ENCODE results near the gene MYO18A.

The MYO18A gene

GRCh38 chr17:29154516-29155226, 25.5 kb downstream of the MYO18A start:
- Histone ChIP-seq H3K27ac (replicated peaks) (no peak overlapping the region), H3K27me3 (ENCODE audit: insufficient read depth, poor library complexity, severe bottlenecking) (no peaks in the 10 kb centered on the region), H3K4me3 (replicated peaks; ENCODE audit: insufficient read depth, low read length) (no peak overlapping the region)
- DNase-seq (ENCODE audit: low read depth in 1 of 2, low spot score in 1 of 2): no peak
- TF ChIP-seq GABPA (IDR thresholded peaks at IDR 0.05; ENCODE audit: low read depth) (no peak), CTCF (IDR thresholded peaks at IDR 0.05; ENCODE audit: insufficient read depth, low read length) (no peak), REST (IDR thresholded peaks at IDR 0.05; ENCODE audit: insufficient replicate concordance, low read depth) (no peak), POLR2AphosphoS5 (IDR thresholded peaks at IDR 0.05; ENCODE audit: low read depth) (no peak)

GRCh38 chr17:29151567-29151966, 28.6 kb downstream of the MYO18A start:
- no peak for TF ChIP-seq POLR2AphosphoS5 (IDR thresholded peaks at IDR 0.05; ENCODE audit: low read depth)
- no peak for TF ChIP-seq CTCF (IDR thresholded peaks at IDR 0.05; ENCODE audit: insufficient read depth, low read length)
- no peak for TF ChIP-seq GABPA (IDR thresholded peaks at IDR 0.05; ENCODE audit: low read depth)
- TF ChIP-seq REST (IDR thresholded peaks at IDR 0.05; ENCODE audit: insufficient replicate concordance, low read depth): no peak
- H3K4me3 ChIP-seq (replicated peaks; ENCODE audit: insufficient read depth, low read length): no peak overlapping the region
- no peak overlapping the region for H3K27ac ChIP-seq (replicated peaks)
- no peak for DNase-seq (ENCODE audit: low read depth in 1 of 2, low spot score in 1 of 2)
- H3K27me3 ChIP-seq (ENCODE audit: insufficient read depth, poor library complexity, severe bottlenecking): no peaks in the 10 kb centered on the region

GRCh38 chr17:29150161-29150560, 30.0 kb downstream of the MYO18A start:
- H3K27me3 ChIP-seq (ENCODE audit: insufficient read depth, poor library complexity, severe bottlenecking): no peaks in the 10 kb centered on the region
- peak overlapping the region; percentile 64 for H3K27ac ChIP-seq (replicated peaks)
- H3K4me3 ChIP-seq (replicated peaks; ENCODE audit: insufficient read depth, low read length): no peak overlapping the region
- peak in 1 of 2 experiments; percentile 46 for DNase-seq (ENCODE audit: low read depth in 1 of 2, low spot score in 1 of 2)
- TF ChIP-seq CTCF (IDR thresholded peaks at IDR 0.05; ENCODE audit: insufficient read depth, low read length) (no peak), SPI1 (IDR thresholded peaks at IDR 0.05; ENCODE audit: borderline replicate concordance, low read depth) (no peak; the same call in 1 of the 2 replicates), REST (IDR thresholded peaks at IDR 0.05; ENCODE audit: insufficient replicate concordance, low read depth) (no peak), GABPA (IDR thresholded peaks at IDR 0.05; ENCODE audit: low read depth) (no peak), POLR2AphosphoS5 (IDR thresholded peaks at IDR 0.05; ENCODE audit: low read depth) (no peak)
